Measurements from ENCODE around the gene SECISBP2.
"Not testable (repeated sequence)": the region's sequence is repeated elsewhere in the genome, so short reads cannot be mapped to it uniquely, and the experiment has no call there.

SECISBP2 gene, protein sequence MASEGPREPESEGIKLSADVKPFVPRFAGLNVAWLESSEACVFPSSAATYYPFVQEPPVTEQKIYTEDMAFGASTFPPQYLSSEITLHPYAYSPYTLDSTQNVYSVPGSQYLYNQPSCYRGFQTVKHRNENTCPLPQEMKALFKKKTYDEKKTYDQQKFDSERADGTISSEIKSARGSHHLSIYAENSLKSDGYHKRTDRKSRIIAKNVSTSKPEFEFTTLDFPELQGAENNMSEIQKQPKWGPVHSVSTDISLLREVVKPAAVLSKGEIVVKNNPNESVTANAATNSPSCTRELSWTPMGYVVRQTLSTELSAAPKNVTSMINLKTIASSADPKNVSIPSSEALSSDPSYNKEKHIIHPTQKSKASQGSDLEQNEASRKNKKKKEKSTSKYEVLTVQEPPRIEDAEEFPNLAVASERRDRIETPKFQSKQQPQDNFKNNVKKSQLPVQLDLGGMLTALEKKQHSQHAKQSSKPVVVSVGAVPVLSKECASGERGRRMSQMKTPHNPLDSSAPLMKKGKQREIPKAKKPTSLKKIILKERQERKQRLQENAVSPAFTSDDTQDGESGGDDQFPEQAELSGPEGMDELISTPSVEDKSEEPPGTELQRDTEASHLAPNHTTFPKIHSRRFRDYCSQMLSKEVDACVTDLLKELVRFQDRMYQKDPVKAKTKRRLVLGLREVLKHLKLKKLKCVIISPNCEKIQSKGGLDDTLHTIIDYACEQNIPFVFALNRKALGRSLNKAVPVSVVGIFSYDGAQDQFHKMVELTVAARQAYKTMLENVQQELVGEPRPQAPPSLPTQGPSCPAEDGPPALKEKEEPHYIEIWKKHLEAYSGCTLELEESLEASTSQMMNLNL

GRCh38 chr9:89318123-89319014 lies at the start of gene SECISBP2:
SECISBP2 (plus strand) TSS chr9:89318500; CDS start chr9:89318577, 77 bp downstream.
- Mint-ChIP-seq H3K36me3 (peaks cover 10% of the 10 kb centered on the region), H3K27me3 (no peaks in the 10 kb centered on the region), H3K4me1 (peaks cover 19% of the 10 kb centered on the region), H3K27ac (peak within 1 kb of the TSS; percentile 99), H3K4me3 (peak within 1 kb of the TSS; percentile 90), H3K9me3 (no peaks in the 10 kb centered on the region)
- DNase-seq (ENCODE audit: low spot score in 2 of 2): peak; percentile 93 to 98
- peak; percentile 85 for ATAC-seq (ENCODE audit: low read depth)

- Mint-ChIP-seq H3K4me1 (peaks cover 4% of the 10 kb centered on the region), H3K27ac (no peak overlapping the region), H3K4me3 (no peak overlapping the region), H3K9me3 (peaks cover 21% of the 10 kb centered on the region), H3K36me3 (peaks cover 14% of the 10 kb centered on the region), H3K27me3 (no peaks in the 10 kb centered on the region)
- DNase-seq (ENCODE audit: low spot score in 2 of 2): no peak
- no peak for ATAC-seq (ENCODE audit: low read depth)
These were observed 44.6 kb upstream of the SECISBP2 start for GRCh38 chr9:89273528-89274279.

GRCh38 chr9:89274838-89275237 lies 43.5 kb upstream of the SECISBP2 start:
- ATAC-seq (ENCODE audit: low read depth): no peak
- no peak for DNase-seq (ENCODE audit: low spot score in 2 of 2)
- H3K36me3 Mint-ChIP-seq: peaks cover 14% of the 10 kb centered on the region
- H3K9me3 Mint-ChIP-seq: peaks cover 19% of the 10 kb centered on the region
- H3K4me1 Mint-ChIP-seq: peaks cover 4% of the 10 kb centered on the region
- H3K4me3 Mint-ChIP-seq: no peak overlapping the region
- H3K27me3 Mint-ChIP-seq: no peaks in the 10 kb centered on the region
- H3K27ac Mint-ChIP-seq: no peak overlapping the region

GRCh38 chr9:89276040-89276439 lies 42.3 kb upstream of the SECISBP2 start:
- H3K9me3 Mint-ChIP-seq: peaks cover 19% of the 10 kb centered on the region
- not testable (repeated sequence) for H3K4me1 Mint-ChIP-seq; H3K27me3 Mint-ChIP-seq; H3K4me3 Mint-ChIP-seq; ATAC-seq (ENCODE audit: low read depth); DNase-seq (ENCODE audit: low spot score in 2 of 2); H3K27ac Mint-ChIP-seq
- H3K36me3 Mint-ChIP-seq: peaks cover 14% of the 10 kb centered on the region

DNA sequence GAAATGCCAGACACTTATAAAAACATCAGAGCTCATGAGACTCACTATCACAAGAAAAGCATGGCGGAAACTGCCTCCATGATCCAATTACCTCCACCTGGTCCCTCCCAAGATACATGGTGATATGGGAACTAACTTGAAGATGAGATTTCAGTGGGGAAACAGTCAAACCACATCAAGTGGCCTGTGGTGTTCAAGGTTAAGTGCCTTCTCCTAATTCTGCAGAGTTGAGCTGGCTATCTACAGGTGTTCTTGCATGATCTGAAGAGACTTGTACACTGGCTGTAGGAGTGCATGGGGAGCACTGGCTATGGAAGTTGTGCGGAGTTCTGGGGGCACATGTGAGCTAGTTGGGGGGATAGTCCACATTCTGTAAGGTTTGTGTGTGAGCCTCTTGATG lies 41.3 kb upstream of the SECISBP2 start:
- Mint-ChIP-seq H3K9me3 (peaks cover 17% of the 10 kb centered on the region), H3K4me3 (no peak overlapping the region), H3K36me3 (peaks cover 14% of the 10 kb centered on the region), H3K27ac (no peak overlapping the region), H3K4me1 (peaks cover 4% of the 10 kb centered on the region), H3K27me3 (no peaks in the 10 kb centered on the region)
- ATAC-seq (ENCODE audit: low read depth): no peak
- DNase-seq (ENCODE audit: low spot score in 2 of 2): no peak

GRCh38 chr9:89277454-89277853 lies 40.8 kb upstream of the SECISBP2 start:
- Mint-ChIP-seq H3K9me3 (peaks cover 15% of the 10 kb centered on the region), H3K27me3 (no peaks in the 10 kb centered on the region), H3K36me3 (peaks cover 14% of the 10 kb centered on the region), H3K4me3 (no peak overlapping the region), H3K27ac (no peak overlapping the region), H3K4me1 (peaks cover 4% of the 10 kb centered on the region)
- ATAC-seq (ENCODE audit: low read depth): no peak
- no peak for DNase-seq (ENCODE audit: low spot score in 2 of 2)

GRCh38 chr9:89278551-89278950 lies 39.7 kb upstream of the SECISBP2 start:
- Mint-ChIP-seq H3K9me3 (peaks cover 10% of the 10 kb centered on the region), H3K27ac (no peak overlapping the region), H3K4me1 (peaks cover 4% of the 10 kb centered on the region), H3K36me3 (peaks cover 9% of the 10 kb centered on the region), H3K4me3 (no peak overlapping the region), H3K27me3 (no peaks in the 10 kb centered on the region)
- DNase-seq (ENCODE audit: low spot score in 2 of 2) (no peak), ATAC-seq (ENCODE audit: low read depth) (no peak)

DNA sequence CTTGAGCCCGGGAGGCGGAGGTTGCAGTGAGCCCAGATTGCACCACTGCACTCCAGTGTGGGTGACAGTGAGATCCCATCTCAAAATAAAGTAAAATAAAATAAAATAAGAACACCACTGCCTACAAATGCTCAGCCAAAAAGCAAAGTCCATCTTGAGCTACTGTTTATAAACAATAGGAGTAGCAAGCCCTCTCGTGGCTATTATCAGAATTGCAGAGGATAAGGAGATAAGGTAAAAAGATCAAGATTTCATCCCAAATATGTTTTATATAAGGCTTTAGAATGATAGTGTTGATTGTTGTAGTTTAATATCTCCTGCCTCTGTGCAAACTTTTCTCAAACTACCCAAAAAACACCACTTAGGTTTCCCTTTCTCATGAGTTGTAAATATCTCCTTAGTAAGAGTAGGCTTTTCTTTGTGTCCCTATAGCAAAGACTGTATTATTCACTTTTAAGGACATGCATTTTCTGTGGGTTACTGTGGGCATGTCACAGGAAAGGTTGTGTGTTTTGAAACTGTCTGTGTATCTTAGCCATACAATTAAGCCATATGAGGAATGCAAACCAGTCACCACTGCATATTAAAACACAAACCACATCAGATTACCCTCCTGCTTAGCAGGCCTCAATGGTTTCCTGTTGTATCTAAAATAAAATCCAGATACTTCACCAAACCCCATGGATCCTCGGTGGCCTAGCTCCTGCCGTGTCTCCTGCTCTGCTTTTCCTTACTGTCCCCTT lies 39.1 kb upstream of the SECISBP2 start:
- no peak overlapping the region for H3K4me3 Mint-ChIP-seq
- peak in 1 of 2 donors; percentile 9 for DNase-seq (ENCODE audit: low spot score in 2 of 2)
- no peak overlapping the region for H3K27ac Mint-ChIP-seq

GRCh38 chr9:89281106-89281505 lies 37.2 kb upstream of the SECISBP2 start:
- no peak overlapping the region for H3K4me3 Mint-ChIP-seq
- ATAC-seq (ENCODE audit: low read depth): no peak
- no peak for DNase-seq (ENCODE audit: low spot score in 2 of 2)
- H3K4me1 Mint-ChIP-seq: peaks cover 4% of the 10 kb centered on the region
- no peaks in the 10 kb centered on the region for H3K27me3 Mint-ChIP-seq
- H3K27ac Mint-ChIP-seq: no peak overlapping the region
- H3K36me3 Mint-ChIP-seq: peaks cover 3% of the 10 kb centered on the region
- H3K9me3 Mint-ChIP-seq: peaks cover 6% of the 10 kb centered on the region

More for the DNA sequence above, 39.1 kb upstream of the SECISBP2 start:
- Mint-ChIP-seq H3K27me3 (no peaks in the 10 kb centered on the region), H3K36me3 (peaks cover 5% of the 10 kb centered on the region), H3K4me1 (peaks cover 4% of the 10 kb centered on the region), H3K9me3 (peaks cover 8% of the 10 kb centered on the region)
- no peak for ATAC-seq (ENCODE audit: low read depth)

DNA sequence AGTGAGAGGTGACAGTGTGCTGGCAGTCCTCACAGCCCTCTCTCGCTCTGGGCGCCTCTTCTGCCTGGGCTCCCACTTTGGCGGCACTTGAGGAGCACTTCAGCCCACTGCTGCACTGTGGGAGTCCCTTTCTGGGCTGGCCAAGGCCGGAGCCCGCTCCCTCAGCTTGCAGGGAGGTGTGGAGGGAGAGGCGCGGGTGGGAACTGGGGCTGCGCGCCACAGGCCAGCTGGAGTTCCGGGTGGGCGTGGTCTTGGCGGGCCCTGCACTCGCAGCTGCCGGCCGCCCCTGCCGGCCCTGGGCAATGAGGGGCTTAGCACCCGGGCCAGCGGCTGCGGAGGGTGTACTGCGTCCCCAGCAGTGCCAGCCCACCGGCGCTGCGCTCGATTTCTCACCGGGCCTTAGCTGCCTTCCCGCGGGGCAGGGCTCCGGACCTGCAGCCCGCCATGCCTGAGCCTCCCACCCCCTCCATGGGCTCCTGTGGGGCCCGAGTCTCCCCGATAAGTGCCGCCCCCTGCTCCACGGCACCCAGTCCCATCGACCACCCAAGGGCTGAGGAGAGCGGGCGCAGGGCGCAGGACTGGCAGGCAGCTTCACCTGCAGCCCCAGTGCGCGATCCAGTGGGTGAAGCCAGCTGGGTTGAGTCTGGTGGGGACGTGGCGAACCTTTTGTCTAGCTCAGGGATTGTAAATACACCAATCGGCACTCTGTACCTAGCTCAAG lies 35.9 kb upstream of the SECISBP2 start:
- not testable (repeated sequence) for H3K27ac Mint-ChIP-seq; H3K9me3 Mint-ChIP-seq; H3K27me3 Mint-ChIP-seq; ATAC-seq (ENCODE audit: low read depth); DNase-seq (ENCODE audit: low spot score in 2 of 2); H3K36me3 Mint-ChIP-seq; H3K4me1 Mint-ChIP-seq
- peak overlapping the region; percentile 64 for H3K4me3 Mint-ChIP-seq

GRCh38 chr9:89284076-89284475 lies 34.2 kb upstream of the SECISBP2 start:
- no peaks in the 10 kb centered on the region for H3K4me1 Mint-ChIP-seq
- DNase-seq (ENCODE audit: low spot score in 2 of 2) (no peak), ATAC-seq (ENCODE audit: low read depth) (no peak)
- no peak overlapping the region for H3K4me3 Mint-ChIP-seq
- H3K9me3 Mint-ChIP-seq: no peaks in the 10 kb centered on the region
- peaks cover 3% of the 10 kb centered on the region for H3K36me3 Mint-ChIP-seq
- H3K27me3 Mint-ChIP-seq: no peaks in the 10 kb centered on the region
- H3K27ac Mint-ChIP-seq: no peak overlapping the region

DNA sequence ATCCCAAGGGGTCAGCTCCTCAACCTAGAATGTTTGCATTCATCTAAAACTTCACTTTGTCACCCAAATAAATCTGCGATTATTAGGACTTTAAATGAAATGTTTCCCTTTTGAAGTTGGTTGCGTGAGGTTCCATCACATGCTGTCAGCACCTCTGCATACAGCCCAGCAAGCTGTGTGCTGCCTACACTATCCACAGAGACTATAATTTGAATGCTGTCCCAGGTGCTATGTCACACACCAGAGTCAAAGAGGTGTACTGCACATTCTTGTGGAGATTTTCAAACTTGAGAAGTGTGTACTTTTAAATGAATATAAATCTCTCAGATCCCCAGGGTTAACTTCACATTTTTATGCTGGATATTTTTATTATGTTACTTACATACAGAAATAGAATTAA lies 26.6 kb upstream of the SECISBP2 start:
- DNase-seq (ENCODE audit: low spot score in 2 of 2) (no peak), ATAC-seq (ENCODE audit: low read depth) (no peak)
- H3K27ac Mint-ChIP-seq: no peak overlapping the region
- peaks cover 1% of the 10 kb centered on the region for H3K9me3 Mint-ChIP-seq
- peaks cover 3% of the 10 kb centered on the region for H3K27me3 Mint-ChIP-seq
- H3K36me3 Mint-ChIP-seq: peaks cover 10% of the 10 kb centered on the region
- no peak overlapping the region for H3K4me3 Mint-ChIP-seq
- no peaks in the 10 kb centered on the region for H3K4me1 Mint-ChIP-seq
